H1 (cell line): ENCODE measurements around the gene ARHGEF4. TPM values are rescaled to one million over a fixed set of nuclear protein-coding genes. Genes with fewer than 3 reads are reported as not detected.

Source experiments
- CTCF ChIA-PET: fragments of 300-600 bp; sonication (Branson Sonifier 250); formaldehyde crosslinking; loops from one replicate; lab custom pipeline; 2021; ENCODE audit not compliant: partially characterized antibody; lab: Charles Lee
- POLR2A ChIA-PET: fragments of 300-600 bp; sonication (Branson Sonifier 250); formaldehyde crosslinking; loops from one replicate; lab custom pipeline; 2021; ENCODE audit warnings: inconsistent platforms; ENCODE audit not compliant: partially characterized antibody; lab: Charles Lee
- DNase-seq, 2 experiments: peaks; one replicate each; pipeline versions ENCODE4 v3.0.0 to v3.0.0-alpha.2; 2010 to 2022; ENCODE audit warnings: low spot score in 2 of 2, low read depth in 1 of 2, mixed read lengths in 1 of 2
- FAIRE-seq: peaks from 2 replicates; lab custom pipeline; 2011; peaks lifted over from hg19 to GRCh38; lab: Jason Lieb, UNC
- H2AFZ ChIP-seq: 2 replicates; pipeline ENCODE4 v1.8.1; 2012; ENCODE audit warnings: low read length, inconsistent platforms
- H2AK5ac ChIP-seq: 2 replicates; pipeline ENCODE4 v1.6.1; 2013; ENCODE audit warnings: low read depth, low read length
- H2BK120ac ChIP-seq: replicated peaks from 2 replicates; pipeline ENCODE3; 2013; ENCODE audit warnings: low read depth, low read length, inconsistent platforms
- H2BK12ac ChIP-seq: 2 replicates; pipeline ENCODE4 v1.6.1; 2013; ENCODE audit warnings: low read depth, low read length
- H2BK15ac ChIP-seq: 2 replicates; pipeline ENCODE4 v1.6.1; 2013; ENCODE audit warnings: low read length
- H2BK20ac ChIP-seq: 2 replicates; pipeline ENCODE4 v1.6.1; 2013; ENCODE audit warnings: low read length
- H2BK5ac ChIP-seq: 2 replicates; pipeline ENCODE4 v1.6.1; 2013; ENCODE audit warnings: low read depth, low read length
- H3K14ac ChIP-seq: 2 replicates; pipeline ENCODE4 v1.6.1; 2013; ENCODE audit warnings: inconsistent platforms; ENCODE audit not compliant: insufficient read length
- H3K18ac ChIP-seq: 2 replicates; pipeline ENCODE4 v1.6.1; 2013; ENCODE audit warnings: low read length; ENCODE audit errors: extremely low read depth
- H3K23ac ChIP-seq: 2 replicates; pipeline ENCODE4 v1.6.1; 2013; ENCODE audit warnings: inconsistent platforms; ENCODE audit not compliant: insufficient read length
- H3K23me2 ChIP-seq: 2 replicates; pipeline ENCODE4 v1.6.1; 2013; ENCODE audit warnings: low read depth, low read length
- H3K27ac ChIP-seq: 2 replicates; pipeline ENCODE4 v1.6.1; 2011; ENCODE audit warnings: low read depth, low read length, inconsistent platforms
- H3K27me3 ChIP-seq, 4 experiments: replicated peaks in 1 of 4; 1 replicate in 1 of 4; 2 replicates in 3 of 4; pipeline versions ENCODE4 v1.6.1 to v1.8.1; 2011 to 2013; ENCODE audit warnings: low read length in 3 of 4, mild to moderate bottlenecking in 3 of 4, inconsistent platforms in 2 of 4, mixed read lengths in 2 of 4, moderate library complexity in 1 of 4; ENCODE audit not compliant: control insufficient read depth in 3 of 4, insufficient read depth in 3 of 4; ENCODE audit errors: extremely low read depth in 1 of 4
- H3K36me3 ChIP-seq, 4 experiments: 2 replicates each; pipeline versions ENCODE4 v1.6.1 to v1.8.1; 2011 to 2013; ENCODE audit warnings: mild to moderate bottlenecking in 4 of 4, low read length in 3 of 4, moderate library complexity in 2 of 4, control low read depth in 1 of 4, inconsistent platforms in 1 of 4; ENCODE audit not compliant: insufficient read depth in 4 of 4, control insufficient read depth in 2 of 4
- H3K4ac ChIP-seq: replicated peaks from 2 replicates; pipeline ENCODE3; 2013; ENCODE audit warnings: low read length, low read depth, mixed read lengths, inconsistent platforms; ENCODE audit not compliant: insufficient read length
- H3K4me1 ChIP-seq, 4 experiments: replicated peaks in 1 of 4; 1 replicate in 1 of 4; 2 replicates in 3 of 4; pipeline versions ENCODE4 v1.6.1 to v1.8.1; 2011 to 2013; ENCODE audit warnings: low read length in 3 of 4, inconsistent platforms in 2 of 4, mixed read lengths in 1 of 4; ENCODE audit not compliant: insufficient read depth in 4 of 4, control insufficient read depth in 3 of 4
- H3K4me2 ChIP-seq, 2 experiments: 2 replicates each; pipeline versions ENCODE4 v1.6.1 to v1.8.1; 2011 to 2013; ENCODE audit warnings: low read depth in 2 of 2, low read length in 2 of 2, control low read depth in 1 of 2, inconsistent platforms in 1 of 2, mild to moderate bottlenecking in 1 of 2; ENCODE audit not compliant: insufficient read depth in 1 of 2
- H3K4me3 ChIP-seq, 4 experiments: fragments of 200-600, 300-600 bp in 1 of 4; sonication (generic), shearing (Covaris generic), sonication (Bioruptor Twin) in 1 of 4; 2 replicates each; pipeline versions ENCODE4 v1.5.1 to v1.8.1; 2011 to 2016; ENCODE audit warnings: low read length in 4 of 4, low read depth in 3 of 4, control low read depth in 2 of 4, inconsistent platforms in 2 of 4, mild to moderate bottlenecking in 2 of 4, mixed read lengths in 1 of 4, moderate library complexity in 1 of 4; ENCODE audit not compliant: insufficient read depth in 2 of 4; ENCODE audit errors: extremely low read depth in 1 of 4
- H3K56ac ChIP-seq: replicated peaks from 2 replicates; pipeline ENCODE3; 2013; ENCODE audit warnings: low read depth, mild to moderate bottlenecking, mixed read lengths, low read length, inconsistent platforms; ENCODE audit not compliant: insufficient read length
- H3K79me1 ChIP-seq: 2 replicates; pipeline ENCODE4 v1.6.1; 2013; ENCODE audit warnings: low read depth, low read length, control low read depth
- H3K79me2 ChIP-seq, 2 experiments: 2 replicates each; pipeline versions ENCODE4 v1.6.1 to v1.8.1; 2012 to 2013; ENCODE audit warnings: low read length in 2 of 2, mild to moderate bottlenecking in 2 of 2, inconsistent platforms in 1 of 2; ENCODE audit not compliant: insufficient read depth in 2 of 2, control insufficient read depth in 1 of 2
- H3K9ac ChIP-seq, 4 experiments: replicated peaks in 1 of 4; 1 replicate in 1 of 4; 2 replicates in 3 of 4; pipeline versions ENCODE4 v1.6.1 to v1.8.1; 2011 to 2013; ENCODE audit warnings: low read depth in 3 of 4, low read length in 3 of 4, control low read depth in 2 of 4, mild to moderate bottlenecking in 2 of 4, moderate library complexity in 2 of 4, inconsistent platforms in 1 of 4; ENCODE audit errors: extremely low read depth in 1 of 4
- H3K9me3 ChIP-seq, 2 experiments: 2 replicates each; pipeline versions ENCODE4 v1.6.1 to v1.8.1; 2012 to 2013; ENCODE audit warnings: mild to moderate bottlenecking in 2 of 2, moderate library complexity in 2 of 2, control low read depth in 1 of 2, inconsistent platforms in 1 of 2, low read depth in 1 of 2, low read length in 1 of 2, mixed read lengths in 1 of 2; ENCODE audit not compliant: insufficient read depth in 2 of 2
- H4K20me1 ChIP-seq, 2 experiments: replicated peaks in 1 of 2; 2 replicates each; pipeline versions ENCODE3 to v1.8.1; 2011 to 2013; ENCODE audit warnings: inconsistent platforms in 2 of 2, low read length in 2 of 2, mild to moderate bottlenecking in 1 of 2; ENCODE audit not compliant: insufficient read depth in 2 of 2, control insufficient read depth in 1 of 2
- H4K5ac ChIP-seq: 2 replicates; pipeline ENCODE4 v1.6.1; 2013; ENCODE audit warnings: low read length, low read depth, mixed read lengths, inconsistent platforms; ENCODE audit not compliant: insufficient read length
- H4K8ac ChIP-seq: 2 replicates; pipeline ENCODE4 v1.8.0; 2013; ENCODE audit warnings: mild to moderate bottlenecking, moderate library complexity, low read length, inconsistent platforms; ENCODE audit not compliant: insufficient read depth; ENCODE audit errors: extremely low read depth
- H4K91ac ChIP-seq: replicated peaks from 2 replicates; pipeline ENCODE3; 2013; ENCODE audit warnings: low read length, mixed read lengths, inconsistent platforms; ENCODE audit not compliant: insufficient read length
- ASH2L ChIP-seq: fragments of 200-600, 300-600 bp; sonication (generic); IDR thresholded peaks from one replicate; pipeline ENCODE4 v1.7.1; 2017; ENCODE audit warnings: low read length
- GTF2F1 ChIP-seq: IDR thresholded peaks from 2 replicates; pipeline ENCODE4 v1.6.1; 2012; ENCODE audit warnings: low read depth, low read length, improper control_type of control experiment, borderline replicate concordance
- KDM4A ChIP-seq: IDR thresholded peaks from one replicate; pipeline ENCODE4 v1.7.1; 2012; ENCODE audit warnings: low read depth, mild to moderate bottlenecking, moderate library complexity, low read length, inconsistent platforms; ENCODE audit not compliant: severe bottlenecking
- RAD21 ChIP-seq, 2 experiments: IDR thresholded peaks in 1 of 2; conservative IDR thresholded peaks in 1 of 2; 2 replicates each; pipeline ENCODE4 v1.6.1; 2011; ENCODE audit warnings: low read depth in 2 of 2, low read length in 2 of 2, improper control_type of control experiment in 1 of 2, inconsistent platforms in 1 of 2, mild to moderate bottlenecking in 1 of 2, moderate library complexity in 1 of 2
- SP4 ChIP-seq: IDR thresholded peaks from 2 replicates; pipeline ENCODE4 v1.6.1; 2012; ENCODE audit warnings: low read length, inconsistent platforms
- WGBS, 2 experiments: shearing (Covaris generic) in 1 of 2; methylation state at CpG; one replicate each; pipeline versions ENCODE4 v1.1.6 to v1.1.7; 2013 to 2015; ENCODE audit warnings: low lambda C conversion rate in 2 of 2, mixed read lengths in 2 of 2, inconsistent platforms in 1 of 2, low coverage in 1 of 2, missing lambda C conversion rate in 1 of 2; ENCODE audit not compliant: insufficient replicate concordance in 2 of 2, insufficient coverage in 1 of 2, insufficient read length in 1 of 2; ENCODE audit errors: extremely low coverage in 1 of 2, missing lambda C conversion rate in 1 of 2; 5-methylcytosine and 5-hydroxymethylcytosine counted together
- polyA plus RNA-seq, 7 experiments: library from polyadenylated mRNA; depleted of rRNA in 3 of 7; stranded (reverse) in 5 of 7; unstranded in 2 of 7; fragments of >200 nt in 5 of 7; fragments of 200-250 nt in 2 of 7; gene quantifications; 1 replicate in 5 of 7; 2 replicates in 1 of 7; 4 replicates in 1 of 7; pipeline versions ENCODE4 v1.2.1 to v1.2.3, GENCODE V29; 2011 to 2013; ENCODE audit warnings: missing spikeins in 2 of 7, mixed read lengths in 2 of 7
- total RNA-seq: library from RNA; stranded (reverse); fragmentation: NEBNext Ultra II Directional; extraction: Animal tissue kit (Norgen Biotek cat#: 25700); gene quantifications from 2 replicates; pipeline ENCODE4 v1.2.1, GENCODE V29; 2021
- TF ChIP-seq, protein P1 (sequence below): IDR thresholded peaks from 2 replicates; pipeline ENCODE4 v1.6.1; 2012; ENCODE audit warnings: low read length, inconsistent platforms

The ARHGEF4 gene
- total and polyA plus RNA-seq, 2 of the 8 experiments (the other 6 are each of a cell fraction or from before 2014, with no cell fraction given): 10.6 to 14.6 TPM

DNA sequence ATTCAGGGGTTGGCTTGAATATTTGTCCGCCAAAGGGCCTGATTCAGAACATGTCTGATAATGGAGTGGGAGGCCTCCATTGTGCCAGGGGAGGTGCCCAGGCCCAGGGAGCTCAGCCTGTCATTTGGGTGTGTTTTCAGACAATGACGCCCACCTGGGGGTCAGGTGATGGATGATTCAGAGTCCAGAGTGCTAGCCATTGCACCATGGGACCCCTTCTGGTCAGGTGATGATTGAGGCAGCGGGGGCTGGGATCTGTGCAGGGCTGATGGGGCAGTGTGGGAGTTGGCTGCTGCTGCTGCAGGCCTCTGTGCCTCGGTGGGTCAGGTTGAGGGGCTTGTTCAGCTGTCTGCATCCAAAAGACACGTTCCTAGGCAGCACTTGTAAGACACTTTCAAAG is 8.3 kb upstream of the ARHGEF4 start:
- no peaks in the 10 kb centered on the region for H3K27me3 ChIP-seq
- H4K5ac ChIP-seq: no peak overlapping the region
- 91% methylated on average over 5 of the region's 5 CpGs; no CpG with 5 or more reads in 1 of the 2 experiments for WGBS, 2 experiments
- no peak overlapping the region for H2AK5ac ChIP-seq
- H3K4me1 ChIP-seq: peaks cover 0 to 20% (median 4%) of the 10 kb centered on the region in 4 experiments; a peak in 6 of 7 replicates
- TF ChIP-seq, protein P1, sequence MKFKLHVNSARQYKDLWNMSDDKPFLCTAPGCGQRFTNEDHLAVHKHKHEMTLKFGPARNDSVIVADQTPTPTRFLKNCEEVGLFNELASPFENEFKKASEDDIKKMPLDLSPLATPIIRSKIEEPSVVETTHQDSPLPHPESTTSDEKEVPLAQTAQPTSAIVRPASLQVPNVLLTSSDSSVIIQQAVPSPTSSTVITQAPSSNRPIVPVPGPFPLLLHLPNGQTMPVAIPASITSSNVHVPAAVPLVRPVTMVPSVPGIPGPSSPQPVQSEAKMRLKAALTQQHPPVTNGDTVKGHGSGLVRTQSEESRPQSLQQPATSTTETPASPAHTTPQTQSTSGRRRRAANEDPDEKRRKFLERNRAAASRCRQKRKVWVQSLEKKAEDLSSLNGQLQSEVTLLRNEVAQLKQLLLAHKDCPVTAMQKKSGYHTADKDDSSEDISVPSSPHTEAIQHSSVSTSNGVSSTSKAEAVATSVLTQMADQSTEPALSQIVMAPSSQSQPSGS: no peak
- TF ChIP-seq ASH2L (no peak), KDM4A (no peak), GTF2F1 (no peak), SP4 (no peak), RAD21 (IDR thresholded peaks at IDR 0.05 in 1 of 2, conservative IDR thresholded peaks at IDR 0.05 in 1 of 2; ENCODE audit: low read depth in 2 of 2, low read length in 2 of 2) (no peak)
- no peak overlapping the region for H3K9ac ChIP-seq
- ChIA-PET CTCF (interaction anchor here (0.9 to 1.4 kb wide), 8 partner anchors 9 to 127 kb away, joined by 3 to 6 read pairs (median 4); no protein-coding TSS in a partner anchor), POLR2A (no interaction called here)
- no peak overlapping the region for H2BK15ac ChIP-seq
- H3K23me2 ChIP-seq: no peaks in the 10 kb centered on the region
- no peak overlapping the region for H3K4me2 ChIP-seq
- no peak overlapping the region for H3K56ac ChIP-seq
- H4K8ac ChIP-seq: no peak overlapping the region
- H2AFZ ChIP-seq: no peak overlapping the region
- no peak overlapping the region for H2BK20ac ChIP-seq
- H2BK120ac ChIP-seq: no peak overlapping the region
- no peaks in the 10 kb centered on the region for H3K79me1 ChIP-seq
- H3K36me3 ChIP-seq: no peaks in the 10 kb centered on the region
- no peak overlapping the region for H3K4me3 ChIP-seq
- H4K91ac ChIP-seq: no peak overlapping the region
- peak overlapping the region; percentile 60 for H3K18ac ChIP-seq
- H3K14ac ChIP-seq: no peak overlapping the region
- H4K20me1 ChIP-seq: no peaks in the 10 kb centered on the region
- no peaks in the 10 kb centered on the region for H3K79me2 ChIP-seq
- no peak overlapping the region for H2BK5ac ChIP-seq
- no peak overlapping the region for H3K27ac ChIP-seq
- H3K9me3 ChIP-seq: no peaks in the 10 kb centered on the region
- FAIRE-seq (no peak), DNase-seq (no peak)
- H3K4ac ChIP-seq: no peak overlapping the region
- H2BK12ac ChIP-seq: no peak overlapping the region
- no peak overlapping the region for H3K23ac ChIP-seq
